ENCODE results near the gene AP2A2. TPM values are rescaled to one million over a fixed set of nuclear protein-coding genes. Genes with fewer than 3 reads are reported as not detected.
A peak's percentile ranks its signal among the peaks of the same experiment; 100 is the strongest.

The AP2A2 gene
- total RNA-seq, 2 experiments from 2014 or later, result 45.9 to 46.6 TPM

DNA sequence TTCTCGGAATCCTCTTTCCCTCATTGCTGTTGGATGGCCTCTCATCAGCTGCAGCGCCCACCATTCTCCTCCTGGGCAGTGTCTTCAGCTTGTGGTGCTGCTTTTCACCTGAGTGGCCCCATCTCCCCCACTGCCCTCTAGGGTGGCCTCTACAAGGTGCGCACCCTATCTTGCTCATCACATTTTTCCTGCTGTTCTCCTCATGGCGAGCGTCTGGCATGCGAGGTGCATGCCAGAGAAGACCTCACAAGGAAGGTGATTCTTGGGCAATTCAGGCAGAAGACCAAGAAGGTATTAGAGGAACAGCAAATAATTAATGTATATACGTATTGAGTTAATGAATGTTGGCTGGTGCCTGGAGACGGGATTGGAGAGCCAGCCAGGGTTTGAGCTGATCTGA is 3.1 kb downstream of the AP2A2 start:
- no peaks in the 10 kb centered on the region for H3K9me3 Mint-ChIP-seq
- H3K4me3 Mint-ChIP-seq, result peak overlapping the region; percentile 90
- Histone ChIP-seq H3K27me3 (ENCODE audit: control insufficient read depth in 1 of 2, insufficient read depth in 2 of 2, low read length in 2 of 2) (no peaks in the 10 kb centered on the region), H3K4me1 (ENCODE audit: insufficient read depth, low read length) (peaks cover 61% of the 10 kb centered on the region), H3K4me3 (ENCODE audit: low read length) (peak overlapping the region; percentile 16), H3K36me3 (ENCODE audit: insufficient read depth, low read length) (peaks cover 4% of the 10 kb centered on the region), H3K9me3 (ENCODE audit: control insufficient read depth in 1 of 2, insufficient read depth in 1 of 2, low read length in 2 of 2) (no peaks in the 10 kb centered on the region), H3K27ac (ENCODE audit: low read depth in 1 of 2, low read length in 2 of 2) (no peak overlapping the region)
- H3K4me1 Mint-ChIP-seq (ENCODE audit: low read depth), result peaks cover 59% of the 10 kb centered on the region
- ATAC-seq (ENCODE audit: poor library complexity), result no peak
- H3K36me3 Mint-ChIP-seq (ENCODE audit: low read depth), result peaks cover 24% of the 10 kb centered on the region
- intact Hi-C loops (cut with DNase I, micrococcal nuclease), result loop anchor here (5.0 to 10.0 kb wide), 2 partner anchors 84 to 311 kb away; partner anchors contain the start of genes IRF7 (in 1 of the 2), POLR2L (in 1 of the 2) and TSPAN4 (in 1 of the 2)
- H3K27me3 Mint-ChIP-seq, result no peaks in the 10 kb centered on the region
- TF ChIP-seq, protein P1, sequence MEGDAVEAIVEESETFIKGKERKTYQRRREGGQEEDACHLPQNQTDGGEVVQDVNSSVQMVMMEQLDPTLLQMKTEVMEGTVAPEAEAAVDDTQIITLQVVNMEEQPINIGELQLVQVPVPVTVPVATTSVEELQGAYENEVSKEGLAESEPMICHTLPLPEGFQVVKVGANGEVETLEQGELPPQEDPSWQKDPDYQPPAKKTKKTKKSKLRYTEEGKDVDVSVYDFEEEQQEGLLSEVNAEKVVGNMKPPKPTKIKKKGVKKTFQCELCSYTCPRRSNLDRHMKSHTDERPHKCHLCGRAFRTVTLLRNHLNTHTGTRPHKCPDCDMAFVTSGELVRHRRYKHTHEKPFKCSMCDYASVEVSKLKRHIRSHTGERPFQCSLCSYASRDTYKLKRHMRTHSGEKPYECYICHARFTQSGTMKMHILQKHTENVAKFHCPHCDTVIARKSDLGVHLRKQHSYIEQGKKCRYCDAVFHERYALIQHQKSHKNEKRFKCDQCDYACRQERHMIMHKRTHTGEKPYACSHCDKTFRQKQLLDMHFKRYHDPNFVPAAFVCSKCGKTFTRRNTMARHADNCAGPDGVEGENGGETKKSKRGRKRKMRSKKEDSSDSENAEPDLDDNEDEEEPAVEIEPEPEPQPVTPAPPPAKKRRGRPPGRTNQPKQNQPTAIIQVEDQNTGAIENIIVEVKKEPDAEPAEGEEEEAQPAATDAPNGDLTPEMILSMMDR (IDR thresholded peaks at IDR 0.05), result no peak
- H3K27ac Mint-ChIP-seq, result peak overlapping the region; percentile 96
- DNase-seq, result no peak
- CTCF ChIA-PET, result interaction anchor here (0.5 kb wide), 1 partner anchor 423 kb away, joined by 3 read pairs; no protein-coding TSS in a partner anchor
- POLR2A ChIA-PET, result no interaction called here

DNA sequence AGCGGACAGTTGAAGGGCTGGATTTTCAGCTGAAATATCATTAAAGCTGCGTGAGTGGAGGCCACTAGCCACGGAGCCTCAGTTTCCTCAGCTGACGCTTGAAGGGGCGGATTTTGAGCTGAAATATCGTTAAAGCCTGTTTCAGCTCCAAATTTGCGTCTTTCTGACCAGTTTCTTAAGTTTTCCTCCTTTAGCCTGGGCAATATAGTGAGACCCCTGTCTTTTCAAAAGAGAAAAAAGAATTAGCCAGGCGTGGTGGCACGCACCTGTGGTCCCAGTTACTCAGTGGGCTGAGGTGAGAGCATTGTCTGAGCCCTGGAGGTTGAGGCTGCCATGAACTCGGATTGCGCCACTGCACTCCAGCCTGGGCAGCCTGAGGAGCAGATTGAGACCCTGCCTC is 3.7 kb downstream of the AP2A2 start:
- H3K9me3 ChIP-seq (ENCODE audit: control insufficient read depth in 1 of 2, insufficient read depth in 1 of 2, low read length in 2 of 2), result no peaks in the 10 kb centered on the region
- no peak for DNase-seq
- H3K27ac ChIP-seq (ENCODE audit: low read depth in 1 of 2, low read length in 2 of 2), result no peak overlapping the region
- TF ChIP-seq, protein P1 (IDR thresholded peaks at IDR 0.05), result no peak
- no peak for ATAC-seq (ENCODE audit: poor library complexity)
- Mint-ChIP-seq H3K4me3 (no peak overlapping the region), H3K27ac (peak overlapping the region; percentile 96), H3K9me3 (no peaks in the 10 kb centered on the region), H3K36me3 (ENCODE audit: low read depth) (peaks cover 25% of the 10 kb centered on the region), H3K4me1 (ENCODE audit: low read depth) (peaks cover 65% of the 10 kb centered on the region), H3K27me3 (no peaks in the 10 kb centered on the region)
- CTCF ChIA-PET, result no interaction called here
- H3K27me3 ChIP-seq (ENCODE audit: control insufficient read depth in 1 of 2, insufficient read depth in 2 of 2, low read length in 2 of 2), result no peaks in the 10 kb centered on the region
- POLR2A ChIA-PET, result no interaction called here
- intact Hi-C loops (cut with DNase I, micrococcal nuclease), result loop anchor here (5.0 to 10.0 kb wide), 2 partner anchors 85 to 312 kb away; partner anchors contain the start of genes IRF7 (in 1 of the 2), POLR2L (in 1 of the 2) and TSPAN4 (in 1 of the 2)
- H3K4me1 ChIP-seq (ENCODE audit: insufficient read depth, low read length), result peaks cover 66% of the 10 kb centered on the region
- H3K36me3 ChIP-seq (ENCODE audit: insufficient read depth, low read length), result peaks cover 4% of the 10 kb centered on the region
- no peak overlapping the region for H3K4me3 ChIP-seq (ENCODE audit: low read length)

DNA sequence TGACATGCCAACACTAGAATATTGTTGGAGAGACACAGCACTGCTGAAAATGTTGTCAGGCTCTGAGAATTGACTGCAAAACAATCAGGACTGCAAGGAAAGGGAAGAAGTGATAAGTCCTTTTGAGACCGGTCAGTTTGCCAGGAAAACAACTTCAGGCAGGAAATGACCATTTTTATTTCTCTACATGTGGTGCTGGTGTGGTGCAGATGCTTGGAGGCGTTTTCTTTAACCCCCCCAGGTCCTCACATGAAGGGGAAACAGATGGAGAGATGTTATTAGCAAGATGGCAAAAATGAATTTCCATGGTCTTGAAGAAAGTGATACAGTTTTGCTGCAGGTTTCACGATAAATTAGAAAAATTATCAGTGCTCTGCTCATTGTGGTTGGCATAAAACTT is 5.7 kb downstream of the AP2A2 start:
- H3K4me3 Mint-ChIP-seq, result peak overlapping the region; percentile 14
- intact Hi-C loops (cut with DNase I, micrococcal nuclease), result no loop called here
- DNase-seq (no peak), ATAC-seq (ENCODE audit: poor library complexity) (no peak)
- H3K27me3 Mint-ChIP-seq, result no peaks in the 10 kb centered on the region
- no peaks in the 10 kb centered on the region for H3K9me3 Mint-ChIP-seq
- Histone ChIP-seq H3K4me3 (ENCODE audit: low read length) (no peak overlapping the region), H3K27ac (ENCODE audit: low read depth in 1 of 2, low read length in 2 of 2) (no peak overlapping the region), H3K27me3 (ENCODE audit: control insufficient read depth in 1 of 2, insufficient read depth in 2 of 2, low read length in 2 of 2) (no peaks in the 10 kb centered on the region), H3K9me3 (ENCODE audit: control insufficient read depth in 1 of 2, insufficient read depth in 1 of 2, low read length in 2 of 2) (no peaks in the 10 kb centered on the region), H3K36me3 (ENCODE audit: insufficient read depth, low read length) (peaks cover 4% of the 10 kb centered on the region), H3K4me1 (ENCODE audit: insufficient read depth, low read length) (peaks cover 64% of the 10 kb centered on the region)
- CTCF ChIA-PET, result no interaction called here
- POLR2A ChIA-PET, result no interaction called here
- TF ChIP-seq, protein P1 (IDR thresholded peaks at IDR 0.05), result no peak
- H3K27ac Mint-ChIP-seq, result peak overlapping the region; percentile 34
- peaks cover 68% of the 10 kb centered on the region for H3K4me1 Mint-ChIP-seq (ENCODE audit: low read depth)
- peaks cover 28% of the 10 kb centered on the region for H3K36me3 Mint-ChIP-seq (ENCODE audit: low read depth)

Data from CD4-positive, alpha-beta T cell (primary cell).